AG10803 (cell line): Measurements from ENCODE around the gene ANAPC15.

Source experiments
- DNase-seq: peaks from one replicate; pipeline ENCODE4 v3.0.0; 2010; ENCODE audit warnings: low read depth
- H3K4me3 ChIP-seq: 2 replicates; pipeline ENCODE4 v1.5.1; 2011; ENCODE audit warnings: mild to moderate bottlenecking, low read length, control low read depth
- CTCF ChIP-seq: conservative IDR thresholded peaks from 2 replicates; pipeline ENCODE4 v1.5.1; 2011; ENCODE audit warnings: mild to moderate bottlenecking, low read length, control low read depth, inconsistent platforms

Gene ANAPC15

GRCh38 chr11:72069200-72069599 lies 43.3 kb downstream of the ANAPC15 start:
- no peak for TF ChIP-seq CTCF
- DNase-seq: peak; percentile 65
- H3K4me3 ChIP-seq: peak overlapping the region; percentile 43

- no peak for TF ChIP-seq CTCF
- no peak for DNase-seq
- no peak overlapping the region for H3K4me3 ChIP-seq
These were observed 44.8 kb downstream of the ANAPC15 start for GRCh38 chr11:72067676-72068075.

GRCh38 chr11:72067266-72067665 lies 45.2 kb downstream of the ANAPC15 start:
- no peak overlapping the region for H3K4me3 ChIP-seq
- TF ChIP-seq CTCF: no peak
- no peak for DNase-seq

GRCh38 chr11:72066855-72067254 lies 45.6 kb downstream of the ANAPC15 start:
- TF ChIP-seq CTCF: no peak
- no peak overlapping the region for H3K4me3 ChIP-seq

GRCh38 chr11:72061739-72062396 lies 50.6 kb downstream of the ANAPC15 start:
- H3K4me3 ChIP-seq: no peak overlapping the region
- TF ChIP-seq CTCF: no peak
- no peak for DNase-seq

More at GRCh38 chr11:72066855-72067254, 45.6 kb downstream of the ANAPC15 start:
- no peak for DNase-seq
